A673 (cell line): ENCODE data around the gene KRT81.

ENCODE experiments used
- CTCF ChIP-seq: fragments of 300-800, 200-600 bp; sonication (generic); conservative IDR thresholded peaks from 2 replicates; pipeline ENCODE4 v1.5.1; 2017; ENCODE audit warnings: low read depth, mild to moderate bottlenecking, antibody characterized with exemption, low read length, moderate library complexity, mixed read lengths
- EZH2 ChIP-seq: fragments of 200-600 bp; sonication (generic); IDR thresholded peaks from 2 replicates; pipeline ENCODE4 v1.6.1; 2017; ENCODE audit warnings: borderline replicate concordance, low read depth, mild to moderate bottlenecking, mixed read lengths, antibody characterized with exemption, low read length; ENCODE audit not compliant: poor library complexity, severe bottlenecking

GRCh38 chr12:52285172-52285745 lies 6.1 kb downstream of the KRT81 start:
- TF ChIP-seq CTCF (no peak), EZH2 (no peak)
